CD14-positive monocyte (primary cell): ENCODE results near the gene ARL15. TPM values are rescaled to one million over a fixed set of nuclear protein-coding genes. Genes with fewer than 3 reads are reported as not detected.

Source experiments
- DNase-seq, 3 donors: peaks; one replicate each; pipeline ENCODE4 v3.0.0-alpha.2; 2011 to 2022
- H2AFZ ChIP-seq: 2 replicates; pipeline ENCODE4 v1.6.0; 2012; ENCODE audit warnings: mild to moderate bottlenecking, low read depth, low read length, inconsistent platforms; ENCODE audit not compliant: insufficient read depth, poor library complexity, severe bottlenecking
- H3K27ac ChIP-seq, 2 donors: 1 replicate in 1 of 2; 2 replicates in 1 of 2; pipeline ENCODE4 v1.5.1; 2012 to 2013; ENCODE audit warnings: low read length in 2 of 2, control low read depth in 1 of 2, inconsistent platforms in 1 of 2, low read depth in 1 of 2, mild to moderate bottlenecking in 1 of 2
- H3K27me3 ChIP-seq, 2 donors: one replicate each; pipeline versions ENCODE4 v1.6.0 to v1.6.1; 2011 to 2013; ENCODE audit warnings: low read length in 2 of 2; ENCODE audit not compliant: control insufficient read depth in 2 of 2, insufficient read depth in 2 of 2
- H3K36me3 ChIP-seq, 2 donors: replicated peaks in 1 of 2; 1 replicate in 1 of 2; 2 replicates in 1 of 2; pipeline versions ENCODE4 v1.5.1 to v1.6.1; 2012 to 2013; ENCODE audit warnings: low read length in 2 of 2, control low read depth in 1 of 2, inconsistent platforms in 1 of 2, mild to moderate bottlenecking in 1 of 2; ENCODE audit not compliant: insufficient read depth in 2 of 2, control insufficient read depth in 1 of 2
- H3K4me1 ChIP-seq, 2 donors: 1 replicate in 1 of 2; 2 replicates in 1 of 2; pipeline versions ENCODE4 v1.5.1 to v1.6.1; 2012 to 2013; ENCODE audit warnings: low read length in 2 of 2, control low read depth in 1 of 2, inconsistent platforms in 1 of 2, mild to moderate bottlenecking in 1 of 2, moderate library complexity in 1 of 2; ENCODE audit not compliant: insufficient read depth in 2 of 2, control insufficient read depth in 1 of 2
- H3K4me2 ChIP-seq: replicated peaks from 2 replicates; pipeline ENCODE3; 2012; ENCODE audit warnings: low read length, moderate library complexity, mild to moderate bottlenecking; ENCODE audit not compliant: poor library complexity, severe bottlenecking; ENCODE audit errors: extremely low read depth
- H3K4me3 ChIP-seq, 3 experiments: fragments of 200-600 bp in 1 of 3; sonication (generic) in 1 of 3; replicated peaks in 1 of 3; 1 replicate in 2 of 3; 2 replicates in 1 of 3; pipeline ENCODE4 v1.5.1; 2011 to 2013; ENCODE audit warnings: low read length in 3 of 3, mild to moderate bottlenecking in 3 of 3, control low read depth in 2 of 3, low read depth in 2 of 3, inconsistent platforms in 1 of 3, moderate library complexity in 1 of 3
- H3K79me2 ChIP-seq: 2 replicates; pipeline ENCODE4 v1.6.0; 2012; ENCODE audit warnings: mild to moderate bottlenecking, control low read depth, inconsistent platforms, low read length, moderate library complexity; ENCODE audit not compliant: insufficient read depth
- H3K9ac ChIP-seq: 2 replicates; pipeline ENCODE4 v1.6.0; 2017; ENCODE audit warnings: low read length, mild to moderate bottlenecking; ENCODE audit not compliant: insufficient read depth, poor library complexity, severe bottlenecking
- H3K9me3 ChIP-seq, 2 donors: replicated peaks in 1 of 2; 1 replicate in 1 of 2; 2 replicates in 1 of 2; pipeline versions ENCODE4 v1.5.1 to v1.6.1; 2012 to 2013; ENCODE audit warnings: low read length in 2 of 2, control low read depth in 1 of 2; ENCODE audit not compliant: control insufficient read depth in 1 of 2, insufficient read depth in 1 of 2
- H4K20me1 ChIP-seq: 2 replicates; pipeline ENCODE4 v1.6.0; 2012; ENCODE audit warnings: mild to moderate bottlenecking, low read length, control low read depth, moderate library complexity; ENCODE audit not compliant: insufficient read depth
- H3K27ac Mint-ChIP-seq, 7 donors: one replicate each; pipeline ENCODE4 v1.8.0; 2020; ENCODE audit warnings: mild to moderate bottlenecking in 7 of 7, mixed read lengths in 7 of 7, moderate library complexity in 6 of 7, inconsistent platforms in 2 of 7
- H3K27me3 Mint-ChIP-seq, 3 donors: one replicate each; pipeline ENCODE4 v1.8.0; 2021 to 2022; ENCODE audit warnings: low read depth in 3 of 3, mild to moderate bottlenecking in 3 of 3, mixed read lengths in 3 of 3, moderate library complexity in 3 of 3, inconsistent platforms in 1 of 3
- H3K36me3 Mint-ChIP-seq, 2 donors: one replicate each; pipeline ENCODE4 v1.8.0; 2020; ENCODE audit warnings: mixed read lengths in 2 of 2, inconsistent platforms in 1 of 2, mild to moderate bottlenecking in 1 of 2
- H3K4me1 Mint-ChIP-seq: one replicate; pipeline ENCODE4 v1.8.0; 2020; ENCODE audit warnings: mild to moderate bottlenecking, mixed read lengths
- H3K4me3 Mint-ChIP-seq, 2 donors: one replicate each; pipeline ENCODE4 v1.8.0; 2020; ENCODE audit warnings: mild to moderate bottlenecking in 2 of 2, mixed read lengths in 2 of 2, moderate library complexity in 1 of 2
- H3K9me3 Mint-ChIP-seq, 7 donors: one replicate each; pipeline ENCODE4 v1.8.0; 2020 to 2022; ENCODE audit warnings: mixed read lengths in 7 of 7, mild to moderate bottlenecking in 6 of 7, moderate library complexity in 6 of 7, inconsistent platforms in 2 of 7
- WGBS: methylation state at CpG from one replicate; pipeline ENCODE4 v1.1.5; 2013; ENCODE audit warnings: missing lambda C conversion rate; ENCODE audit not compliant: insufficient coverage; 5-methylcytosine and 5-hydroxymethylcytosine counted together
- intact Hi-C, 2 donors: fragments of 100-400 bp; cut with micrococcal nuclease; formaldehyde crosslinking; loops; one replicate each; pipeline versions ENCODE4 v1.15.0 to v1.15.1; 2023
- polyA plus RNA-seq, 3 donors: library from polyadenylated mRNA; depleted of rRNA in 1 of 3; unstranded in 2 of 3; stranded (reverse) in 1 of 3; fragments of 300-500 nt in 2 of 3; fragments of >200 nt in 1 of 3; fragmentation: Illumina TruSeq in 2 of 3; gene quantifications; 1 replicate in 2 of 3; 2 replicates in 1 of 3; pipeline ENCODE4 v1.2.3, GENCODE V29; 2012 to 2021
- TF ChIP-seq, protein P1 (sequence below): fragments of 200-600 bp; IDR thresholded peaks from one replicate; pipeline ENCODE4 v1.8.0; 2022; ENCODE audit warnings: antibody characterized with exemption, mild to moderate bottlenecking

Gene ARL15
- polyA plus RNA-seq, 3 donors, result 10.5 to 27.6 (median 18.0) TPM

DNA sequence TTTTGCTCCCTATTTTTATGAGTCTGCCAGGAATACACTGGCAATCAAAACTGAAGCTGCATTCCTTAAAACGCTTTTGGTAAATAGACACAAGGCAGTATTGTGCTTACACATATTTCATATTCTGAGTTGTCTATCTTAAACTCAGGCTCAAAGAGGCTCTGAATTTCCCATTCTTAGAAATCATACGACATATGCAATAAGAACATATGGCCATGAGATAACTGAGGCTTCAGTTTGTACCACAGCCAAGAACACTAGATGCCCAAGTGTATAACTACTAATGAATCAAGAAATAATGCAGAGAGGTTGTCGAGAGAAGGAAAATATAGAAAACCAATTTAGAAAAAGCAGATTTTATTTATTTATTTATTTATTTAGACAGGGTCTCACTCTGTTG lies 392.5 kb downstream of the ARL15 start:
- no peak for DNase-seq
- no peaks in the 10 kb centered on the region for H3K9me3 Mint-ChIP-seq
- no peak overlapping the region for H3K4me2 ChIP-seq
- peaks cover 2 to 7% of the 10 kb centered on the region in 2 donors for H3K36me3 Mint-ChIP-seq
- intact Hi-C loops, result no loop called here
- no peaks in the 10 kb centered on the region for H3K36me3 ChIP-seq
- no CpG with 5 or more reads among the region's 3 CpGs for WGBS
- peaks cover 5% of the 10 kb centered on the region for H3K4me1 Mint-ChIP-seq
- no peaks in the 10 kb centered on the region for H3K9me3 ChIP-seq
- TF ChIP-seq, protein P1, sequence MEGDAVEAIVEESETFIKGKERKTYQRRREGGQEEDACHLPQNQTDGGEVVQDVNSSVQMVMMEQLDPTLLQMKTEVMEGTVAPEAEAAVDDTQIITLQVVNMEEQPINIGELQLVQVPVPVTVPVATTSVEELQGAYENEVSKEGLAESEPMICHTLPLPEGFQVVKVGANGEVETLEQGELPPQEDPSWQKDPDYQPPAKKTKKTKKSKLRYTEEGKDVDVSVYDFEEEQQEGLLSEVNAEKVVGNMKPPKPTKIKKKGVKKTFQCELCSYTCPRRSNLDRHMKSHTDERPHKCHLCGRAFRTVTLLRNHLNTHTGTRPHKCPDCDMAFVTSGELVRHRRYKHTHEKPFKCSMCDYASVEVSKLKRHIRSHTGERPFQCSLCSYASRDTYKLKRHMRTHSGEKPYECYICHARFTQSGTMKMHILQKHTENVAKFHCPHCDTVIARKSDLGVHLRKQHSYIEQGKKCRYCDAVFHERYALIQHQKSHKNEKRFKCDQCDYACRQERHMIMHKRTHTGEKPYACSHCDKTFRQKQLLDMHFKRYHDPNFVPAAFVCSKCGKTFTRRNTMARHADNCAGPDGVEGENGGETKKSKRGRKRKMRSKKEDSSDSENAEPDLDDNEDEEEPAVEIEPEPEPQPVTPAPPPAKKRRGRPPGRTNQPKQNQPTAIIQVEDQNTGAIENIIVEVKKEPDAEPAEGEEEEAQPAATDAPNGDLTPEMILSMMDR, result no peak
- no peak overlapping the region for H3K4me3 Mint-ChIP-seq
- no peak overlapping the region for H3K9ac ChIP-seq
- H3K27ac Mint-ChIP-seq, result no peak overlapping the region
- no peaks in the 10 kb centered on the region for H3K79me2 ChIP-seq
- H4K20me1 ChIP-seq, result no peaks in the 10 kb centered on the region
- no peak overlapping the region for H3K4me3 ChIP-seq
- H3K27me3 Mint-ChIP-seq, result peaks cover 0 to 4% (median 0%) of the 10 kb centered on the region in 3 donors
- no peak overlapping the region for H2AFZ ChIP-seq
- no peaks in the 10 kb centered on the region for H3K4me1 ChIP-seq
- H3K27ac ChIP-seq, result no peak overlapping the region
- H3K27me3 ChIP-seq, result no peaks in the 10 kb centered on the region

DNA sequence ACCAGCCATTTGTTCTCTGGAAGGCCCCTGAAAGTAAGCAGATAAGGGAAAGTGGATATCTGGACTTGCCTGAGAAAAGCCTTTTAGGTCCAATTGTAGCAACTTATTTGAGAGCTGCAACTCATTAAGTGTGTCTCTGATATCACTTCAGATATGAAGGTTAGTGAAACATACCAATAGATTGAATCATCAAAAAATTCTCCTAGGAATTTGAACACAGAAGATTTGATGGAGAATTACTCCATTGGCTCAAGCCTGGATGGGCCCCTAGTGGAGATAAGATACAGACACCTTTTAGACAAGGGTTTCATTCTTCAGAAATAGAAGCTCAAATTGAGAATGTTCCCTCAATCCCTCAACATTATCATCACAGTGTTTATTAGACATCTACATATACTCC lies 393.3 kb downstream of the ARL15 start:
- Mint-ChIP-seq H3K27me3 (peaks cover 0 to 4% (median 0%) of the 10 kb centered on the region in 3 donors), H3K9me3 (no peaks in the 10 kb centered on the region), H3K27ac (no peak overlapping the region), H3K4me1 (peaks cover 5% of the 10 kb centered on the region), H3K36me3 (peaks cover 0 to 4% of the 10 kb centered on the region in 2 donors), H3K4me3 (no peak overlapping the region)
- H3K27ac ChIP-seq, result no peak overlapping the region
- H3K4me3 ChIP-seq, result no peak overlapping the region
- no peak overlapping the region for H3K4me2 ChIP-seq
- H2AFZ ChIP-seq, result no peak overlapping the region
- H3K36me3 ChIP-seq, result no peaks in the 10 kb centered on the region
- no peaks in the 10 kb centered on the region for H4K20me1 ChIP-seq
- no peak overlapping the region for H3K9ac ChIP-seq
- H3K4me1 ChIP-seq, result no peaks in the 10 kb centered on the region
- no peaks in the 10 kb centered on the region for H3K79me2 ChIP-seq
- H3K27me3 ChIP-seq, result no peaks in the 10 kb centered on the region
- DNase-seq, result no peak
- TF ChIP-seq, protein P1, result no peak
- intact Hi-C loops, result no loop called here
- H3K9me3 ChIP-seq, result no peaks in the 10 kb centered on the region
